HG03095 (cell line): Measurements from ENCODE around the gene CES2.

ENCODE experiments used
- ATAC-seq: cut with Tn5 transposase; IDR thresholded peaks from one replicate; pipeline ENCODE4 v1.9.1; 2021; ENCODE audit warnings: moderate library complexity; ENCODE audit not compliant: unreplicated experiment

CES2 gene

DNA sequence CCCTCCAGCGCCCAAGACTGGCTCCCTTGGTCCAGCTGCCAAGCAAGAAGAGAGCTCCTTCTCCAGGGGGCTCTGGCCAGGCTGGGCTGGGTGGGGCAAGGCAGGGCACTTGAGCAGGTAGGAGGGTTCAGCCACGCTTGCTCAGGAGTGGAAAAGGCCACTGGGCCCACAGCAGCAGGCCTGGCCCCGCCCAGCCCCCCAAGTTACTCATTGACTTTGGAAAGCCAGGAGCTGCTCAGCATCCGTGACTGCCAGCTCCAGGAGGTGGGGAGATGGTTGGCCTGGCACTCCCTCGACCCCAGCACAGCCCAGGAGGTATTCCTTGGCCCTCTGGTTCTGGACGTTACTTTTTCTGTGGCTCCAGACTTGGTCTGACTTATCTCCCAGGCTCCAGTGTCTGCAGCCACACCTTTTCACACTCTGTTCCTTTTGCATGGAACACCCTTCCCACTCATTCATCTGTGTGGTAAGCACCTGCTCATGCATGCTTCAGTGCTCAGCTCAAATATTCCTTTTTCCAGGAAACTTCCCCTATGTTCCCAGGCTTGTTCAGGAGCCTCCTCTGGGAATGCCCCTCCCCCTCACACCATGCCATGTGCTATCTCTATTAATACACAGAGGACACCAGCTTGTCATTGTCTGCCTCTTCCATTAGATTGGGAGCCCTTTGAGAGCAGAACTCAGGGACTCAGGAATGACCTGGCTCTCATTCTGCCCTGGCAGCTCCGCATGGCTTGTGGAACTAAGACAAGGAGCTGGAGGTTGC is 16.3 kb upstream of the CES2 start, which contains the start of gene CDH16:
Gene CDH16, minus strand, starts transcription at position 83 of the 766 bp plus-strand sequence. CDS start 820 bp downstream, outside the sequence.
- no peak for ATAC-seq

DNA sequence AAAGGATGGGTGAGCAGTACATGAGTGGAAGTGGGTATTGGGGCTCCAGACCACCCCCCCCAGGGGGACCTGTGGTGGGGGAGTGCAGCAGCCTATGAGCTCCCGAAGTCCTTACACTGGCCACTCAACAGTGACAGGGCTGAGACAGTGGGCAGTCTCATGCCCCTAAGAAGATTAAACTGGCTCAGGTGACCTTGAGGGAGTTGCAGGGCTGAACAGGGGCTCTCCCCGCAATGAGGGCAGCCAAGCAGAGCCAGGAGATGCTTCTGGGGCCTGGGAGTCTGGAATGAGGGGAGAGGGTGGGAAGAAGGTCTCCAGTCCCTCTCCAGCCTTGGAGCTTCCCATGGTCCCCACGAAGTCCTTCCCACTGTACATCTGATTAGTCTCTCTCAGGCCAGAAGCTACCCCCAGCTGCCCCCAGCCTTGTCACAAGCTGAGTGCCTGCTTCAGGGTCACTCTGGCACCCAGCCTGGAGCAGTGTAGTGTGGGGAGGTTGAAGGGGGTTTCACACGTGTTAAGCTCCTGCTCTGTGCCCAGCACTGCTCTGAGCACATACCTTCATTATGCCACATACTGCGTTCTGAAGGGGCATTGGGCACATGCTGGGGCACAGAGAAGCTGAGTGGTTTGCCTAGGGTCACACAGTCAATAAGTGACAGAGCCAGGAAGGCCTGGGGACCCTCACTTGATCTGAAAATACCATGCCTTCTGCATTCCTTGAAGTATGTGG is 15.6 kb upstream of the CES2 start:
- no peak for ATAC-seq

DNA sequence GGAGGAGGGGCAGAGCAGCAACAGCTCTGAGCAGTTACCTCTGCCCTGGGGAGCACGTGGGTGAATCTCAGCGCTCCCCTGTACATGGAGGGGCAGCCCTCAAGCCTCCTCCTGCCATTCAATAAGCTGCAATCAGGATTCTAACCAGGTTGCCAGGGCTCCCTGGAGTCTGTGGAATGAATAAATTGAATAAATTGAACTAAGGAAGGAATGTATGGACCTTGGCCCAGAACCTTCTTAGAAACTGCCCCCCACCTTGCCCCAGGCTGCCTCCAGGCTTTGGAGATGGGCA is 15.1 kb upstream of the CES2 start:
- no peak for ATAC-seq

DNA sequence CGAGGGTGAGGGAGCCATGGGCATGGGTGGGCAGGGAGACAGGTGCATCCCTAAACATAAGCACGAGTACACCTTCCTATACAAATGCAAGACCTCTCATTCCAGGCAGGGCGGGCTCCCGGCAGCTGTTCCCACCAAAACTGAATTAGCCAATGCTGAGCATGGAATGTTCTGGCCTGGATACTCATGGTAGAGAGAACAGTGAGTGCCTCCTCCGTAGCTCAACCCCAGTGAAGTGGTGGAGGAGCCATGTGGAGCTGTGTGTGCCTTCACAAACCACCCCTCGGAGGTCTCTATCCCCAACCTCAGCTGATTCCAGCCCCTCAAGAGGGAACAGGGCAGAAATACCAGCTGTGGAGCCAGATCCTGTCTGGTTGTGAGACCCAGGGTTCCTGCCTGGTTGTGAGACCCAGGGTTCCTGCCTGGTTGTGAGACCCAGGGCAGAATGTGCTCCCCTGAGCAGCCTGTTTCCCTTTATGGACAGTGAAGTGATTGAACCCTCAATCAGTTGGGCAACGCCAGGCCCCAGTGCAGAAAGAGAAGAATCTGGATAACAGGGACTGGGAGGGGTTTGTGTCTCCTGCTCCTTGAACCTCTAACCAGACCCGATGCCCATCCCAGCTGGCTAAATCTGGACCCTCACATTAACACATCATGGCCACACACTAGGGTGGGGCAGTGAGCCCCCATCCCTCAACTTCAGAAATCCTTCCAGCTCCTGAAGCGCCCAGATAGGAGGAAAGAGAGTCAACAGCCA is 14.2 kb upstream of the CES2 start:
- ATAC-seq, result no peak

DNA sequence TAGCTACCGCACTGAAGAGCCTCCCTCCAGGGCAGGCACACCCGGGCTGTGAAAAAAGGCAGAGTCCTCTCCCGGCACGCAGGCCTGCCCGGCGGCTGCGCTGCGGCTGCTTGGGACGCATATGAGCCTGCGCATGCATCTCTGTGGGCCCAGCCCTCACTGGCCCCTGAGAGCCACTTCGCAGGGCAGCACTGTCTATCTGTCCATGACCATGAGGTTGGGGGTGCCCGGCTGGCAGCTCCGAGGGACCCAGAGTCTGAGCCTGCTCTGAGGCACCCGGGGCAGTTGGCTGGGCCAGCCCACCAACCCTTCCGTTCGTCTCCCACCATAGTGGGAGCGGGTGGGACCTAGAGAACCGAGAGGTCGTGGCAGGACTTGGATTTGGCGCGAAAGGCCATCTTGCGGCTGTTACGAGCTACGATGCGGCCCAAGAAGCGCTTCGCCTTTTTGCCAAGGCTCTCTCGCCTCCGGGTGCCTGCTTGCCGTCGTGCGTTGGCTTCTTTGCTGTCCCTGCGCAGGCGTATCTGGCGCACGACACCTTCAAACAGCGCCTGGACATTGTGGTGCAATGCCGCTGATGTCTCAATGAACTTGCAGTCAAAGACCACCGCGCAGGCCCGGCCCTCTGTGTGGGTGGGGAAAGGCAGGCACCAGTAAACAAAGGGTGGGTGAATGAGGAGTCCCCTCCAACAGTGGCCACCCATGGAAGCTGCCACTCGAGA is 13.4 kb upstream of the CES2 start:
- no peak for ATAC-seq

DNA sequence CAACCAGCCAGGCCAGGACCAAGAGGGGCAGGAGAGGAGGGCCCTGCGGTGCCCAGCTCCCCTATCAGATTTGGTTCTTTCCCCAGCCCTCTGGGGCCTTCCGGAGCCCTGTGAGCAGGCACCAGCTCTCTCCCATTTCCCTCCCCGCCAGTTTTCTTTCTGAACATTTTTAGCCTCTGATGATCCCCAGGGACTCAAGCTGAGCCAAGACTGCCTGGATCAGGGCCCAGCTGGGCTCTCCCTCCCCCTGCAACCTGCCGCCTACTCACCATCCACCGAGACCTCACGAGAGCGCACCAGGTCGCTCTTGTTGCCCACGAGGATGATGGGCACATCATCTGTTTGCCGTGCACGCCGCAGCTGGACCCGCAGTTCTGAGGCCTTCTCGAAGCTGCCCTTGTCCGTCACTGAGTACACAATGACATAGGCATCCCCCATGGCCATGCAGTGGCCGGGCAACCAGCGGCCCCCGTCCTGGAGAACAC is 12.0 kb upstream of the CES2 start:
- ATAC-seq, result no peak

DNA sequence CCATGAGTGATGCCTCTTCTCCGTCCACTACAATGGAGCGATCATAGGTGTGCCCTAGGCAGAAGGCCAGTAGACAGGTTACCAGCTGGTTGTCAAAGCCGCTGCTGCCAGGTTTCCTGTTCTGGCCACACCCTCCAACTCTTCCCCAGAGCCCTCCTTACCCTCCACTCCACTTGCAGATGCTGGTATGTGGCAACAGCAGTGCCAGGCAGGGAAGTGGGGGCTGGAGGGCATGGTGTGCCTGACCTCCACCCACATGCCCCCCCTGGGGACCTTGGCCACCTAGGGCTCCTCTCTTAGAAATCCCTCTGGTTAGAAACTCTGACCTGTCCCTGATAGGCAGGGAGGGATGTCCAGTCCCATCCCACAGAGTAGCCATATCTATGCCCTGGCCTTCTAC is 11.4 kb upstream of the CES2 start:
- ATAC-seq, result no peak

DNA sequence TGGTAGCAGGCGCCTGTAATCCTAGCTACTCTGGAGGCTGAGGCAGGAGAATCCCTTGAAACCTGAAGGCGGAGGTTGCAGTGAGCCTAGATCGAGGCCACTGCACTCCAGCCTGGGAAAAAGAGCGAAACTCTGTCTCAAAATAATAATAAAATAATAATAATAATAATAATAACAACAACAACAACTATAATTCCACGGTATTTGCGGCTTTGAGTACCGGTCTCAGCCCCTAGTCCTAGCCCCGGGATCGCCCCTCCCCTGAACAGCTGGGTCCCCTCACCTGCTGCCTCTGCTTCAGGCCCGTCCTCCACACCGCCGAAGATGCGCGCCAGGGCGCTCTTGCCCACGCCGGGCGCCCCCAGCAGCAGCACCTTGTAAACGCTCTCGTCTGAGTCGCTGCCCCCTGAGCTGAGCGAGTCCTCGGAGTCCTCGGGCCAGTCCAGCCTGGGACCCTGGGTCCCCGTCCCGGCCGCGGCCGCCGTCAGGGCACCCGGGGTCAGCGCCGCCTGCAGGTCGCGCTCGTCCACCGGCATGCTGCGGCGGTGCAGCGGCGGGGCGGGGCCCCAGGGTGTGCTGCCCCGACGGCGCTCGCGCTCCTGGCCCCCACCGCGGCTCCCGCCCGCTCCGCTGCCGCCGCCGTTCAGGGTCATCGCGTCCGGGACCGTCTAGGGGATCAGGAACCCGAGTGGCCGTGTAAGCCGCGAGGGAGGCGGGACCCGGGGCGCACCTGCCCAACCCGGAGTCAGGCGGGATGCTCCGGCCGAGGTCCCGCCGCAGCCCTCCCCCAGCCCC is 10.6 kb upstream of the CES2 start:
- ATAC-seq, result no peak

DNA sequence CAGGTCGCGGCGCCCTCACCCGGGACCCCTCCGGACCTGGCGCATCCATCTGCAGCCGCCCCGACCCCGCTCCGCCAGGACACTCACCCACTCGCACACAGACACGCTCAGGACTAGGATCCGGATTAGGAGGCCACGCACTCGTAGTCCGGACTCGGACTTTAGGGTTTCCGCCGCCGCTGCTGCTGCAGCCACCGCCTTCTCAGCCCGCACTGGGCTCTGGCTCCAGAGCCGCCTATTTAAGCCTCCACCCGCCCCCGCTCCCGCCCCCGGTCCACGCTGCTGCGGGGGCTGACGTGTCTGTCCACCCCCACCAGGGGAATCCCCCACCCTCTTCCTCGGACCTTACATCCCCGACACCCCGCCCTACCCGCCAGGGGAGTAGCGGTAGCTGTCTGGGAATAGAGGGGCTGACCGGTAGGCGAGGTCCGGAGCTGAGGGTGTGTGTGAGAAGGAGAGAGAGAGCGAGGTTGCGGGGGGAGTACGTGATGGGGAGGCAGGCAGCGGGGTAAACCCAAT is 9.9 kb upstream of the CES2 start, which contains the start of gene RRAD:
Gene RRAD, minus strand, starts transcription at position 214 of the 519 bp plus-strand sequence. CDS start 356 bp downstream, outside the sequence.
- ATAC-seq, result no peak

DNA sequence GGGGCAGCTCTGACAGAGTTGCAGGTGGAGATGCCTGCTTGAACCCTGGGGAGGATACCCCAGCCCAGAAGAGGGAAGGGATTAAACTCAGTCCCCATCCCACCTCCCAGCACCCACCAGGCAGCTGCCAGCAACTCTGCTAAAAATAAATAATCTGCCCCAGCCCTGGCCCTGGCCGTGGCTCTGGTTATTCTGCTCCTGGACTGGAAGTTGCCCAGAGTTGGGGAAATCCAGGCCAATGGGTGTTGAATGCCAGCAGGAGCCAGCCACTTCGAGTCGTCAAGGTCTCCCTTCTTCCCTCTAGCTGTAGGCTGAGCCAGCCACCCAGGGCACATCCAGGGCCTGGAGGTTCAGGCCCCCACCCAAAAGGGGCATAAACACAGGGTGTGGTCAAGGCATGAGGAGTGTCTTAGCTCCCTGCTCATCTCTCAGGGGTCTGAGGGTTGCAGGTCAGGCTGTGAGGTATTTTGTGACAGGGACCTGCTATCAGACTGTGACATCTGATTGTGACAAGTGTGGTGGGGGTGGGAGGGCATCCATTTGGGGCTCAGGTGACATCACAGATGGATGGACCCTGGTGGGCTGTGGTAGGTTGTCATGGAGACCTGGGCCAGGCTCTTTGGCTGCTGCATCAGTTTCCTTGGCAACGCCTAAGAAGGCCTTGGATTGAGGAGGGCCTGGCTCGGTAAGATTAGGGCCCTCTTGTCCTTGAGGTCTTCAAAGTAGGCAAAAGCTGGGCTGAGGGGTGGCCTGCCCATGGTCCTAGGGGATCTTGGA is 9.0 kb upstream of the CES2 start:
- no peak for ATAC-seq

DNA sequence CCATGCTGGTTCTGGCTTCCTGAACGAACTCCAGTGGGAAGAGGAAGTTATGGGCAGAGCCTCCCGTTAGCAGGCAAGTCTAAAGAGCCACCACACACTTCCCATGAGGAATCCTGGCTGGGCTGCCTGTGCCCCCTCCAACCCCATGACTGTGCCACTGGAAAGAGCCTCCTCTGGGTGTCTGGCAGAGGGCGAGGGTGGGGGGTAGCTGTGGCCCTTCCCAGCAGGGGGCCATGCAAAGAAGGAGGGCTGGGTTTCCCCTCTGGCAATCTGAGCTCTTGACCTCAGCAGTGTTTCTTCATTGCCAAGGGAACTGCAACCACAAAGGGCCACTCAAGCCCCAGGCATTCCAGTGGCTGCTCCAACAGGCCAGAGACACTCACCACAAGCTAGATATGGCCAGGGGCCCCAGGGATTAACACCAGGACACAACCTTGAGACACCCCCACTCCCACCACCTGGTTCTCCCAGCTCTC is 8.3 kb upstream of the CES2 start:
- ATAC-seq, result no peak

DNA sequence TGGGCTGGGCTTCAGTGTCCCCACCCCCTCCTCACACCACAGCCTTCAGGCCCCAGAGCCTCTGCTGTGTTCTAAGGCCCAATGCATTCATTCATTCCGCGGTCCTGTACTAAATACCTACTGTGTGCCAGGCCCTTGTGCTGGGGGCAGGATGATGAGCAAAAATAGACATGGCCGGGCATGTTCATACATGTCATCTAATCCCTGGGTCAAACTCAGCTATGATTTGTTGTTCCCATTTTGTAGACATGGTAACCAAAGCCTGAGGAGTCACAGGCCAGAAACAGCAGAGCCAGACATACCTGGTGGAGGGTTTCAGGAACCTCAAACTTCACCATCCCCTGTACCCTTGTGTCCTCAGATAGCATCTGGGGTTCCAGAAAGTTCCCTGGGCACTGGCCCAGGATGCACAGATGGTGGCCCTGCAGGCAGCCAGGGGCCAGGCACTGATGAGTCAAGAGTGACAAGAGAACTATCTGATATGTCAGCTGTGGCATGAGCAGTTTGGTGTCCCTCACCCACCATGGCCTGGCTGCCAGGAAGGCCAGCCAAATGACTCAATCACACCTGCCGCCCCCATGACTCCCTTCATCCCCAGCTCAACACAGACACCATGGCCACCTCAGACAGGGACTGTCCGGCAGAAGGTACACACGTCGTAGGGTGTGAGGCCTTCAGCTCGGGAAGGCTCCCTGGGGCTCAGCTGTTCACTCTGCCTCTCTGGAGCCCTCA is 7.2 kb upstream of the CES2 start:
- ATAC-seq, result no peak

DNA sequence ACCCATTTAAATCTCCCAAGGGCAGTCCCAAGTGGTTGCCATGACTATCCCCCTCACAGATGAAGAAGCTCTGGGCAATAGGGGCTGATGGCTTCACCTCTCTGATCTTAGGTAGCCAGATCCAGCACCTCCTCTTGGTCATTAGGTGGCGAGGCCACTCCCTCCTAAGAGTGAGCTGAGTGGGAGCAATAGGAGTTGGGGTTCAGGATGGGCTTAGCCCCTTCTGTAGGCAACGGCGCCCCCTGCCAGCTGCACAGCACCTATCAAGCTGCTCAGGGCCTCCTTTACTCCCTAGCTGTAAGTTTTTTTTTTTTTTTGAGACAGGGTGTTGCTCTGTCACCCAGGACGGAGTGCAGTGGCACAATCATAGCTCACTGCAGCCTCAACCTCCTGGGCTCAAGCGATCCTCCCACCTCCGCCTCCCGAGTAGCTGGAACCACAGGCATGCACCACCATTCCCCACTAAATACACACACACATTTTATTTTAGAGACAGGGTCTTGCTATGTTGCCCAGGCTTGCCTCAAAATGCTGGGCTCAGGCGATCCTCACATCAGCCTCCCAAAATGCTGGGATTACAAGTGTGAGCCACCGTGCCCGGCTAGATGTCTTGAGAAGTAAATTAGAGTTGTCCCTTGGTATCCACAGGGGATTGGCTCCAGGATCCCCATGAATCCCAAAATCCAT is 6.5 kb upstream of the CES2 start:
- no peak for ATAC-seq

DNA sequence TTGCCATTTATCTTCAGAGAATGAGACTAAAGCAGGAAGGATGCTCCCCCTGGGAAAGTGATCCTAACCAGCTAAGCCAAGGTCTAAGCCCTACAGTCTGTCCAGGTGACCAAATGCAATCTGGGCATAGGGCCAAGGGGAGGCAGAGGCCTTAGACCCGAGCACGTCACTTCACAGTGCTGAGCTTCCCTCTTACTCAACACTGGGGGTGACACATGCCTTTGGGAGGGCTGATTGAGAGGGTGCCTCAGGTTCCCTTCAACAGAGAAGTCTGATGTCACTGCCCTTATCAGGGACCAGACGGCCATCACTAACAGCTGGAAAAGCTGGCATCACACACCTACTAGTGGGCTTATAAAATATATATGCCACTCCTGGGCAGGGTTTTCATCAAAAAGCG is 5.1 kb upstream of the CES2 start:
- ATAC-seq, result no peak

DNA sequence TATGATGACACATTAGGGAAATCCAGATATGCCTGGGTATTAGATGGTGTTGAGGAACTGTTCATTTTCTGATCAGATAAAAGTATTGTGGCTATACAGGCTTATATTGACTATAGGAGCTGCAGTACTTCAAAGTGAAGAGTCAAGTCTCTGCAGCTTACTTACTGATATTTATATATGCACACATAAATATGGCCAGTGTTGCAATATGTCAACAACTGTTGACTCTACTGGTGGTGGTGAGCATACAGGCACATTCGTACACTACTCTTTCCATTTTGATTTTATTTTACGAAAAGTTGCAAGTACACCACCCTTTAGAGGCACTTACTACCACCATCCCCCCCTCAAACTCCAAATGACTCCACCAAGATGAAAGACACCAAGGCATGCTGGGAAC is 3.7 kb upstream of the CES2 start:
- no peak for ATAC-seq

DNA sequence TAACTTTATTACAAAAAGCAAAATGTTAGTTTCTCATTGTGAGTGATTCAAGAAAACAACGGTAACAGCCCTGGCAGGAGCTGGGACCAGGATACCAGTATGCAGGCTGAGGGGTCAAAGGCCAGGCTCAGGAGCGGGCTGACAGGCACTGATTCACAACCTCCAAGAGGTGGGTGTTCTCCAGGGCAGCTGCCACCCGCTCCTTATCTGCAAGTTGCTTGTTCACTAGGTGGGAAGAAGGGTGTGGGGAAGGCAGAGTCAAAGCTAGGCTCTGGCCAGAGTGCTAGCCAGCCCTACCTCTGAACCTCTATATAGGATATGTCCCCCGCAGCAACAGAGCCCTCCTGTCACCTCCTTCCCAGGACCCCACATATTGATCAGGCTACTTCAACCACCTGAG is 3.2 kb upstream of the CES2 start:
- no peak for ATAC-seq

DNA sequence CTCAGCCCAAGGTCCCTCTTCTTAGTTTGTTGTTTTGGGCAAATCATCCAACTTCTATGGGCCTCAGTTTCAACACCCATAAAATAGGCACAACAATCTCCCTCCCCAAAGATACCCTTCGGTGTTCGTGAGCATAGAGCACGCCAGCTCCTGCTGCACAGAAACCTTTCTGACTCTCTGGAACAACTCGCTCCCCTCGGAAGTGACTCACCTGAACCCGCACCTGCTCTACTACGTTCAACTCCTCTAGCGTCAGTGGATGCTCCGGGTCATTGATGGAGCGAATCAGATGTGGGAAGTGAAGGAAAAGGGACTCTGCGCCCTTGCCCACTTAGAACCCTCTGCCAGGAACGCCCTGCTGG is 1.6 kb upstream of the CES2 start:
- peak; percentile 13 for ATAC-seq
